Measurements from ENCODE around the gene KCNK3.

DNA sequence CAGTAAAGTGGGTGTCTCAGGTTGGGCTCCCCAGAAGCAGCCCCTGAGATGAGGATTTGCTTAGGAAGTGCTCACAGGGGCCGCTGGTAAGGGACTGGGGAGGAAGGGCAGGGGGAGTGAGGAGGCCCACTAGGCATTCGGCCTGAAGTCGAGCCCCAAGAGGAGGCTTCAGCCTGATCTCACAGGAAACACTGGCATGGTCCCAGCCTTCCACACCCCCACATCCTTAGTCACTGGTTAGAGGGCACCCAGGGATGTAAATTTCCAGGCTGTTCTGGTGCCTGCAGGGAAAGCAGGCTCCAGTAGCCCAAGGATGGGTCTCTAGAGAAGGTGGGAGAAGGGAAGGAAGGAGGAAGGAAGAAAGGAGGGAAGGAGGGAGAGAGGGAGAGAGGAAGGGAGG, 22.4 kb upstream of the KCNK3 start:
- TF ChIP-seq CTCF (IDR thresholded peaks at IDR 0.05; ENCODE audit: extremely low read depth in 1 of 2, insufficient read depth in 1 of 2, low read depth in 1 of 2, low read length in 2 of 2): no peak
- TF ChIP-seq POLR2A (IDR thresholded peaks at IDR 0.05; ENCODE audit: low read depth, low read length): no peak
- no peak for TF ChIP-seq MAX (IDR thresholded peaks at IDR 0.05; ENCODE audit: insufficient read depth, insufficient read length)

Data from endothelial cell of umbilical vein (primary cell).